ENCODE results near the gene COL4A1.

Gene COL4A1

DNA sequence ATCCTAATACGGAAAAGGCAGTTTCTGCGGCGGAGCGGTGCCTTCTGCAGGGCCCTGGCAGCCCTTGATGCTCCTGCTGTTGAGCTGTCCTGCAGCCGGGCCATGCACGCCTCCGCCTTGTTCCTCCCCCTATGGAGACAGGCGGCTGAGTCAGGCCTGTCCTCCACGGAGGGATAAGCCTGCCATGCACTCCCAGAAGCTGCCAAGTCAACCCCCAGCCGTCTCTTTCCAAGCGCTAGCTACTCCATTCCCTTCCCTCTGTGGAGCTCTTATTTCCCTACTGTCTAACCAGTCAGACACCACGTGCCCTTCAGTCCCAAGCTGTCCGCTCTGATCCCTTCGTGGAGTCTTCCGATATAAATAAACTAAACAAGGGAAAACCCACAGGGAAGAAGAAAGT, 197.0 kb downstream of the COL4A1 start:
- Histone ChIP-seq H3K27me3 (ENCODE audit: control insufficient read depth, insufficient read depth, low read length, poor library complexity, severe bottlenecking) (no peaks in the 10 kb centered on the region), H3K36me3 (ENCODE audit: control insufficient read depth, insufficient read depth, low read length) (no peaks in the 10 kb centered on the region), H3K4me3 (ENCODE audit: insufficient read depth, low read depth, low read length) (no peak overlapping the region), H3K27ac (ENCODE audit: insufficient read depth, low read depth, low read length, poor library complexity, severe bottlenecking) (no peak overlapping the region), H3K4me1 (ENCODE audit: control insufficient read depth, insufficient read depth, low read length) (peaks cover 4% of the 10 kb centered on the region), H3K9me3 (ENCODE audit: control insufficient read depth, low read length) (no peaks in the 10 kb centered on the region)
- WGBS, 2 experiments: 32 to 36% methylated on average over 15 of the region's 15 CpGs

DNA sequence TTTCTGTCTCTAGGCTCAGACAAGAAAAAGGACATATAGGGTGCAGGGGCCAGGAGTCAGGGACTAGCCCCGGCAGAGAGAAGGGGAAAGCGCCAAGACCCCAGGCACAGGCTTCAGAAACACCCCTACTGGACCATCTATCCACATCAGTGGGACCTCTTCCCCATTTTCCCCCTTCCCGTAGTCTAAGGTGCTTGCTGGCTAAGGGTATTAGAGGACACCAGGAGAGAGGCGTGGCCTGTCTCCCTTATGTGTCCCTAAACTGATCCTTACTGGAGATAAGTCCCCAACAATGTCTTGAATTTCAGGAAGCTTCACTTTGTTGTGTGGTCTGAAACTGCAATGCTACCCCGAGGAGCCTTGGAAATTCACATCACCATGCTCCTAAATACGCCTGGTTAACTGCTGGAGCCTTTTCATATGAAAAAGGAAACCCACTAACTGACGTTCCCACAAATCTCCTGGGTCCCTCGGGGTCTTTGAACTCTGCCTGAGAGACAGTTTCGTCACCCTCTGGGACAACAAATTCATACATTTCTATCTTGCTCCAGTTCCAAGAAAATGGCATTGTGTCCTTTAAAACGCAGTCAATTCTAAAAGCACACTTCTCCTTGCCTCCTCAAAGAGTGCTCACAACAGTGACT, 197.7 kb downstream of the COL4A1 start:
- H3K27me3 ChIP-seq (ENCODE audit: control insufficient read depth, insufficient read depth, low read length, poor library complexity, severe bottlenecking): no peaks in the 10 kb centered on the region
- H3K27ac ChIP-seq (ENCODE audit: insufficient read depth, low read depth, low read length, poor library complexity, severe bottlenecking): no peak overlapping the region
- no peaks in the 10 kb centered on the region for H3K36me3 ChIP-seq (ENCODE audit: control insufficient read depth, insufficient read depth, low read length)
- H3K4me3 ChIP-seq (ENCODE audit: insufficient read depth, low read depth, low read length): no peak overlapping the region
- H3K9me3 ChIP-seq (ENCODE audit: control insufficient read depth, low read length): no peaks in the 10 kb centered on the region
- WGBS, 2 experiments: 32 to 33% methylated on average over 10 of the region's 10 CpGs
- peaks cover 4% of the 10 kb centered on the region for H3K4me1 ChIP-seq (ENCODE audit: control insufficient read depth, insufficient read depth, low read length)

DNA sequence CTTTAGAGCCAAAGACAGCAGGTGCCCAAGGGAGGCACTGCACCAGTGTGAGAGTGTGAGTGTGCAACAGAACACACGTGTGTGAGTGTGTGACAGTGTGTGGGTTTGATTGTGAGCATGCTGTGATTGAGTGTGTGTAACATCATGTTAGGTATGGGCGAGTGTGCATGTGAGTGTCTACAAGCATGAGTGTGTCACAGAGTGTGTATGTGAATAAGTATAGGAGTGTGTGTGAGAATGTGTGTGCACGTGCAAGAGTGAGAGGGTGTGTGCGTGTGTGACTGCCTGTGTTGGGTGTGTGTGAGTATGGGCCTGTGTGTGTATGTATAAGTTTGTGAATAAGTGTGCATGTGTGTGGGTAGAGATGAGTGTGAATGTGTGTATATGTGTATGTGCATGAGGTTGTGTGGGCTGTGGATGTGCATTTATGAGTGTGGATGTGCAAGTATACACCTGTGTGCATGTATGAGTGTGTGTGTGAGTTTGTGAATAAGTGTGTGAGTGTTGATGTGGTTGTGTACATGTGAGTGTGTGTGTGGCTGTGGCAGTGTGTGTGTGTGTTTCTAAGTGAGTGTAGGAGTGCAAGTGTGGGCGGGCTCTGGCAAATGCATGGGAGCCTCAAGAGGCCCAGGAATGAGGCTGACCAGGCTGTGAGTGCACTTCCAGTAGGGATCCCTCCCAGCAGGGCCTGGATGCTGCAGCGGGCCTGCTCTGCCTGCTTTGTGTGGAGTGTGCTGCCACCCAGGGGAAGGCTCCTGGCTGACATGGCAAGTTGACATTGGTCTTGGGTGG, 198.4 kb downstream of the COL4A1 start:
- WGBS, 2 experiments: 74 to 81% methylated on average over 6 of the region's 6 CpGs
- Histone ChIP-seq H3K27me3 (ENCODE audit: control insufficient read depth, insufficient read depth, low read length, poor library complexity, severe bottlenecking) (no peaks in the 10 kb centered on the region), H3K4me3 (ENCODE audit: insufficient read depth, low read depth, low read length) (no peak overlapping the region), H3K36me3 (ENCODE audit: control insufficient read depth, insufficient read depth, low read length) (no peaks in the 10 kb centered on the region), H3K4me1 (ENCODE audit: control insufficient read depth, insufficient read depth, low read length) (peaks cover 4% of the 10 kb centered on the region), H3K9me3 (ENCODE audit: control insufficient read depth, low read length) (no peaks in the 10 kb centered on the region), H3K27ac (ENCODE audit: insufficient read depth, low read depth, low read length, poor library complexity, severe bottlenecking) (no peak overlapping the region)

DNA sequence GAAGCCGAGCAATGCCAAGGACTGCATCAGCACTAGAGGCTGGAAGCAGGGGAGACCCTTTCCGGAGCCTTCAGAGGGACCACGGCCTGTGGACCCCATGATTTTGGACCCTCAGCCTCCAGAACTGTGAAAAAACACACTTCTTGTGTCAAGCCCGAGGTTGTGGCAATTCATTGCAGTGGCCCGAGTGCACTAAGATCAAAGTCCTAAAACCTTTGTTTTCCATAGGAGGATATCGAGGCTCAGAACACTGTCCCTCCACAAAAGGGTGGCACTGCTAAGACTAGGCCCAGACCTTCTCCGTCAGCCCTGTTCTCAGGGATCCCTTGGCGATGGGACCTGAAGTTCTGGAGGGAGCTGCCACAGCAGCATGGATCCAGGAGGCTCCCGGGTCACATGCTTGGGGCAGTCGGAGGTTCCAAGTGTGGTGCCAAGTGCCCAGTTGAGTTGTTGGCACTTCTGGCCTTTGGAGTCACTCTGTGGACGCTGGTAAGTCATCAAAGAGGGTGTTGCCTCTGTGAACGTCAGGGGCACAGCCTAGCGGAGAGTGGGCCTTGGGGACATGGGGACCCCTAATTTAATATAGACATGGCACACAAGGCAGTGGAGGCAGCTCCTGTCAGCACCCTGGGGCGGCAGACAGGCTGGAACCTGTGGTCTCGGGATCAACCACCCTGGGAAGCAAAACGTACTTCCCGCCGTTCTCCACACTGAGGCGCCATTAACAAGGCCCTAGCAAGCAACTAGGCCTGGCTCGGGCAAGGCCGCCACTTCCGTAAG, 199.2 kb downstream of the COL4A1 start:
- WGBS, 2 experiments: 91 to 92% methylated on average over 22 of the region's 22 CpGs
- no peaks in the 10 kb centered on the region for H3K4me1 ChIP-seq (ENCODE audit: control insufficient read depth, insufficient read depth, low read length)
- no peaks in the 10 kb centered on the region for H3K27me3 ChIP-seq (ENCODE audit: control insufficient read depth, insufficient read depth, low read length, poor library complexity, severe bottlenecking)
- no peak overlapping the region for H3K27ac ChIP-seq (ENCODE audit: insufficient read depth, low read depth, low read length, poor library complexity, severe bottlenecking)
- no peaks in the 10 kb centered on the region for H3K36me3 ChIP-seq (ENCODE audit: control insufficient read depth, insufficient read depth, low read length)
- H3K4me3 ChIP-seq (ENCODE audit: insufficient read depth, low read depth, low read length): no peak overlapping the region
- H3K9me3 ChIP-seq (ENCODE audit: control insufficient read depth, low read length): no peaks in the 10 kb centered on the region

DNA sequence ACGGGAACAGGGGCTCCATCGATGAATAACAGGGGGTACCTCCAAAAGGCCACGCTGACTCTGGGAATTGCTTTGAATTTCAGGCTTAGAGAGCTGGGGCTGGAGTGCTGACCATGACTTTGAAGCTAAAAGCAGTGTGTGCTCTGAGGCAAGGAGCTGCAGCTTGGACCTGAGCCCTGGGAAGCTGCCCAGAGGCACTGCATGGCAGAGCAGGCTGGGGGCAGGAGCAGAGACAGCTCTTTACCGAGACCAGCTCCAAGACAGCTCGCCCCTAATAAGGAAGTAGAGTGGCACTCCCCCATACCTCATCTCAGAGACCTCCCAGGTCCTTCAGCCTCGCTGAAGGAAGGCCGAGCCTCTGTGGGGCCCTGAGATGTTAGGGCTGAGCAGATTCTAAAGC, 200.2 kb downstream of the COL4A1 start:
- 78 to 80% methylated on average over 7 of the region's 7 CpGs for WGBS, 2 experiments
- Histone ChIP-seq H3K27ac (ENCODE audit: insufficient read depth, low read depth, low read length, poor library complexity, severe bottlenecking) (no peak overlapping the region), H3K4me3 (ENCODE audit: insufficient read depth, low read depth, low read length) (no peak overlapping the region), H3K4me1 (ENCODE audit: control insufficient read depth, insufficient read depth, low read length) (no peaks in the 10 kb centered on the region), H3K9me3 (ENCODE audit: control insufficient read depth, low read length) (no peaks in the 10 kb centered on the region), H3K27me3 (ENCODE audit: control insufficient read depth, insufficient read depth, low read length, poor library complexity, severe bottlenecking) (no peaks in the 10 kb centered on the region), H3K36me3 (ENCODE audit: control insufficient read depth, insufficient read depth, low read length) (no peaks in the 10 kb centered on the region)

DNA sequence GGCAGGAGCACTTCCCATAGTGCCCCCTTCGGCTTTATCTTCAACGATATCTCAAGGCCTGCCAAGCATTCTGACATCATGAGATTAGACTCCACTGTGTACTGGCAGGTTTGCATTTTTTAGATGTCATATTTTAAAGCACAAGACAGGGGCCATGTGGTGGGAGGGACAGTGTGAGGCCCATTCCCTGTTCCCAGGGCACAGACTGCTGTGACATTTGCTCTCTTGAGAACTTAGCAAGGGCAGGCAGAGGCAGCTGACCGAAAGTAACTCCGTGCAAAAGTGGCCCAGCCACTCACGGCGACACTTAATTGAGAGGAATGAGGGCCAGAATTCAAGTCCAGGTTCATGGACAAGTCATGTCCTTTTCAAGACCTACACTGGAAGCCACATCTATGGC, 201.8 kb downstream of the COL4A1 start:
- 94 to 97% methylated on average over 6 of the region's 6 CpGs for WGBS, 2 experiments
- Histone ChIP-seq H3K9me3 (ENCODE audit: control insufficient read depth, low read length) (no peaks in the 10 kb centered on the region), H3K27me3 (ENCODE audit: control insufficient read depth, insufficient read depth, low read length, poor library complexity, severe bottlenecking) (no peaks in the 10 kb centered on the region), H3K36me3 (ENCODE audit: control insufficient read depth, insufficient read depth, low read length) (no peaks in the 10 kb centered on the region), H3K4me1 (ENCODE audit: control insufficient read depth, insufficient read depth, low read length) (no peaks in the 10 kb centered on the region), H3K4me3 (ENCODE audit: insufficient read depth, low read depth, low read length) (no peak overlapping the region), H3K27ac (ENCODE audit: insufficient read depth, low read depth, low read length, poor library complexity, severe bottlenecking) (no peak overlapping the region)

DNA sequence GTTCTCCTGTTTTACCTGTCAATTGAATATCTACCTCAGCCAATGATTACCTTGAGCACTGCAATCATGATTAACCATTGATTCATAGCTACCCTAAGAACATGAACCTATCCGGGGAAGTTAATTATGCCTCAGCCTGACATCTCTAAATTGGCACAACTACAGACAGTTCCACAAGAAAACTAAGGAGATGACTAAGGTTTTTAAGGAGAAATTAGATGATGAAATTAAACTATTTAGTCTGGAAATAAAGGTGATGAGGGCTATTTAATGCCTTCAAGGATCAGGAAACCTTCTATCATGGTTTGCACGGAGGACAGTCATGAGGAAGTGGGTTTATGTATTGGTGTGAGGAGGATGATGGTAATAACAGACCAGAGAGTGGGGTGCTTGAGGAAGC, 203.4 kb downstream of the COL4A1 start:
- H3K4me1 ChIP-seq (ENCODE audit: control insufficient read depth, insufficient read depth, low read length): no peaks in the 10 kb centered on the region
- H3K27me3 ChIP-seq (ENCODE audit: control insufficient read depth, insufficient read depth, low read length, poor library complexity, severe bottlenecking): no peaks in the 10 kb centered on the region
- no peak overlapping the region for H3K4me3 ChIP-seq (ENCODE audit: insufficient read depth, low read depth, low read length)
- H3K36me3 ChIP-seq (ENCODE audit: control insufficient read depth, insufficient read depth, low read length): no peaks in the 10 kb centered on the region
- no peak overlapping the region for H3K27ac ChIP-seq (ENCODE audit: insufficient read depth, low read depth, low read length, poor library complexity, severe bottlenecking)
- 96% methylated on average over 2 of the region's 2 CpGs for WGBS, 2 experiments
- H3K9me3 ChIP-seq (ENCODE audit: control insufficient read depth, low read length): no peaks in the 10 kb centered on the region

DNA sequence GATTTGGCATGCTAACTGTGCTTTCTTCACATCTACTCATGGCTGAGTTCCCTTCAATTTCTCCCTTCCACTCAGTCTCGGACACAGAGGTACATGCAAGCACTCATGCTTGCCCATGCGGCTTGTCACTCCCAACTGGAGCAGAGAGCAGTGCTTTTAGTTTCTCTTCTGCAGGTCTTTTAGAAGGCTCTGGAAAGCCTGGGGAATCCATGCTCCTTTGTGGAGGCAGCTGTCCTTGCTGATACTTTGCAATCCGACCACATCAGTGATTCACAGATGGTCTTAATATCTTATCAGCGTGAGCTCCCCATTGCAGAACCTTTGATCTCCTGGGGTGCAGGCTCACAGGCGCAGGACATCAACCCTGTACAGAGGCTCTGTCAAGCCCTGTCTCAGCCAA, 203.9 kb downstream of the COL4A1 start:
- no peaks in the 10 kb centered on the region for H3K36me3 ChIP-seq (ENCODE audit: control insufficient read depth, insufficient read depth, low read length)
- H3K4me3 ChIP-seq (ENCODE audit: insufficient read depth, low read depth, low read length): no peak overlapping the region
- no peaks in the 10 kb centered on the region for H3K9me3 ChIP-seq (ENCODE audit: control insufficient read depth, low read length)
- H3K4me1 ChIP-seq (ENCODE audit: control insufficient read depth, insufficient read depth, low read length): no peaks in the 10 kb centered on the region
- no peaks in the 10 kb centered on the region for H3K27me3 ChIP-seq (ENCODE audit: control insufficient read depth, insufficient read depth, low read length, poor library complexity, severe bottlenecking)
- 92 to 93% methylated on average over 5 of the region's 5 CpGs for WGBS, 2 experiments
- H3K27ac ChIP-seq (ENCODE audit: insufficient read depth, low read depth, low read length, poor library complexity, severe bottlenecking): no peak overlapping the region

DNA sequence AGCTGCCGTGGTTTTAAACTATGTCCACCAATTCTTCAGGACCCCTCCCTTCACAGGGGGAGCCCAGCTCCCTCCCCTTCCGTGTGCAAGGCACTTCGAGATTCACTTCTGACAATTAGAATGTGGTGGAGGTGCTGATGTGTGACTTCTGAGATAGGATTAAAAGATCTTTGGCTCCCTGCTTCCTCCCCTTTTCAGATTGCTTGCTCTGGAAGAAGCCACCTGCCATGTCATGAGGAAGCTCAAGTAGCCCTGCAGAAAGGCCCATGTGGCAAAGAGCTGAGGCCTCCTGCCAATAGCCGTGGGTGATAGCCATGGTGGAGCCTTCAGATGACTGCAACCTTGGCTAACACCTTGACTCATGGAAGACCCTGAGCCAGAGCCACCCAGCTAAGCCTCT, 204.9 kb downstream of the COL4A1 start:
- 93 to 94% methylated on average over 4 of the region's 4 CpGs for WGBS, 2 experiments
- Histone ChIP-seq H3K27me3 (ENCODE audit: control insufficient read depth, insufficient read depth, low read length, poor library complexity, severe bottlenecking) (no peaks in the 10 kb centered on the region), H3K27ac (ENCODE audit: insufficient read depth, low read depth, low read length, poor library complexity, severe bottlenecking) (no peak overlapping the region), H3K9me3 (ENCODE audit: control insufficient read depth, low read length) (no peaks in the 10 kb centered on the region), H3K4me1 (ENCODE audit: control insufficient read depth, insufficient read depth, low read length) (no peaks in the 10 kb centered on the region), H3K4me3 (ENCODE audit: insufficient read depth, low read depth, low read length) (no peak overlapping the region), H3K36me3 (ENCODE audit: control insufficient read depth, insufficient read depth, low read length) (no peaks in the 10 kb centered on the region)

DNA sequence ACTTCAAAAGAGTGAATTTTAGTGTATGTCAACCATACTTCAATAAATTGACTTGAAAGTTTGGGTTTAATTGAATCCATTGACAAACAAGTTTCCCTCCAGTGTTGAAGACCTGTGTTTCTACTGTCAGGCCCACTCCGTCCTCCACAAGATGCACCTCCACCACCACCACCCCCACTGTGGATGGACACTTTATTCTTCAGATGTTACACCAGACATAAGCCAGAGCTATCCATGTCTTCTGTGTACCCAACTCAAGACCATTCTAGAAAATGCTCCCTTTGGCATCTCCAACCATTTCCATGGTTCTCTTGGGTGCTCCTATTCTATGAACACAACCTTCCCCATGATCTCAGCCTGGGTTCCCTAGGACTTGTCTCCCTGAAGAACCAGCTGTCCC, 207.0 kb downstream of the COL4A1 start:
- WGBS, 2 experiments: 94 to 98% methylated on average over 1 of the region's 1 CpG
- Histone ChIP-seq H3K36me3 (ENCODE audit: control insufficient read depth, insufficient read depth, low read length) (no peaks in the 10 kb centered on the region), H3K9me3 (ENCODE audit: control insufficient read depth, low read length) (no peaks in the 10 kb centered on the region), H3K27ac (ENCODE audit: insufficient read depth, low read depth, low read length, poor library complexity, severe bottlenecking) (no peak overlapping the region), H3K4me1 (ENCODE audit: control insufficient read depth, insufficient read depth, low read length) (no peaks in the 10 kb centered on the region), H3K4me3 (ENCODE audit: insufficient read depth, low read depth, low read length) (no peak overlapping the region), H3K27me3 (ENCODE audit: control insufficient read depth, insufficient read depth, low read length, poor library complexity, severe bottlenecking) (no peaks in the 10 kb centered on the region)

All from ectodermal cell (in vitro differentiated cells).